Progenitor cell of endocrine pancreas (in vitro differentiated cells): ENCODE measurements around the gene EIF2S1. TPM values are rescaled to one million over a fixed set of nuclear protein-coding genes. Genes with fewer than 3 reads are reported as not detected.
"Not testable (repeated sequence)": the region's sequence is repeated elsewhere in the genome, so short reads cannot be mapped to it uniquely, and the experiment has no call there.

ENCODE experiments used
- DNase-seq: peaks from one replicate; pipeline ENCODE4 v3.0.0; 2021; ENCODE audit warnings: low spot score; ENCODE audit not compliant: unreplicated experiment
- H3K27ac Mint-ChIP-seq: 2 replicates; pipeline ENCODE4 v1.8.0; 2021; ENCODE audit warnings: mild to moderate bottlenecking, moderate library complexity, mixed read lengths
- H3K27me3 Mint-ChIP-seq: 2 replicates; pipeline ENCODE4 v1.8.0; 2021; ENCODE audit warnings: mixed read lengths
- H3K36me3 Mint-ChIP-seq: 2 replicates; pipeline ENCODE4 v1.8.0; 2022; ENCODE audit warnings: mixed read lengths; ENCODE audit not compliant: insufficient read depth
- H3K4me1 Mint-ChIP-seq: 2 replicates; pipeline ENCODE4 v1.8.0; 2021; ENCODE audit warnings: low read depth, mixed read lengths
- H3K4me3 Mint-ChIP-seq: 2 replicates; pipeline ENCODE4 v1.8.0; 2021; ENCODE audit warnings: low read depth, mild to moderate bottlenecking, moderate library complexity, mixed read lengths
- H3K9me3 Mint-ChIP-seq: 2 replicates; pipeline ENCODE4 v1.8.0; 2021; ENCODE audit warnings: low read depth, mixed read lengths
- CTCF ChIP-seq: fragments of 200-600 bp; sonication (generic); IDR thresholded peaks from one replicate; pipeline ENCODE4 v1.5.0; 2021; ENCODE audit warnings: antibody characterized with exemption, mild to moderate bottlenecking; ENCODE audit not compliant: unreplicated experiment
- total RNA-seq: library from RNA; stranded (reverse); gene quantifications from 2 replicates; pipeline ENCODE4 v1.2.1, GENCODE V29; 2021

Gene EIF2S1
- total RNA-seq, 1 donor from 2014 or later: 73.6 TPM

- Mint-ChIP-seq H3K27ac (no peak overlapping the region), H3K36me3 (no peaks in the 10 kb centered on the region), H3K4me3 (no peak overlapping the region), H3K27me3 (no peaks in the 10 kb centered on the region), H3K9me3 (no peaks in the 10 kb centered on the region), H3K4me1 (no peaks in the 10 kb centered on the region)
- no peak for TF ChIP-seq CTCF
- DNase-seq: no peak
Observed at GRCh38 chr14:67410313-67410712, 50.2 kb downstream of the EIF2S1 start.

- no peak overlapping the region for H3K4me3 Mint-ChIP-seq
Observed at GRCh38 chr14:67411370-67411769, 51.2 kb downstream of the EIF2S1 start.

GRCh38 chr14:67411820-67412421, 51.8 kb downstream of the EIF2S1 start, which contains the start of gene PLEK2:
PLEK2 (minus strand) TSS chr14:67412165; CDS start chr14:67412059, 106 bp downstream.
- H3K4me1 Mint-ChIP-seq: peaks cover 2% of the 10 kb centered on the region
- H3K9me3 Mint-ChIP-seq: no peaks in the 10 kb centered on the region
- no peak within 1 kb of the TSS for H3K27ac Mint-ChIP-seq
- no peak within 1 kb of the TSS for H3K4me3 Mint-ChIP-seq
- no peaks in the 10 kb centered on the region for H3K36me3 Mint-ChIP-seq
- DNase-seq: no peak
- TF ChIP-seq CTCF: no peak
- no peaks in the 10 kb centered on the region for H3K27me3 Mint-ChIP-seq

More at GRCh38 chr14:67411370-67411769, 51.2 kb downstream of the EIF2S1 start:
- Mint-ChIP-seq H3K4me1 (peaks cover 2% of the 10 kb centered on the region), H3K27ac (no peak overlapping the region), H3K36me3 (no peaks in the 10 kb centered on the region), H3K27me3 (no peaks in the 10 kb centered on the region), H3K9me3 (no peaks in the 10 kb centered on the region)
- DNase-seq: no peak
- TF ChIP-seq CTCF: no peak

- H3K27ac Mint-ChIP-seq: no peak overlapping the region
- no peak overlapping the region for H3K4me3 Mint-ChIP-seq
- H3K36me3 Mint-ChIP-seq: no peaks in the 10 kb centered on the region
- TF ChIP-seq CTCF: no peak
- H3K9me3 Mint-ChIP-seq: no peaks in the 10 kb centered on the region
- H3K27me3 Mint-ChIP-seq: no peaks in the 10 kb centered on the region
- DNase-seq: no peak
- H3K4me1 Mint-ChIP-seq: peaks cover 2% of the 10 kb centered on the region
Observed at GRCh38 chr14:67413806-67414769, 54.0 kb downstream of the EIF2S1 start.

- DNase-seq, H3K4me1 Mint-ChIP-seq, H3K27ac Mint-ChIP-seq, H3K9me3 Mint-ChIP-seq, H3K27me3 Mint-ChIP-seq, H3K4me3 Mint-ChIP-seq, H3K36me3 Mint-ChIP-seq: not testable (repeated sequence)
Observed at GRCh38 chr14:67415610-67416009, 55.5 kb downstream of the EIF2S1 start.
